Endothelial cell of umbilical vein (primary cell): ENCODE results near the gene EPN3. TPM values are rescaled to one million over a fixed set of nuclear protein-coding genes. Genes with fewer than 3 reads are reported as not detected.
A peak's percentile ranks its signal among the peaks of the same experiment; 100 is the strongest.

Experiments
- BruUV-seq: library from RNA; stranded (reverse); fragments of 400-500 nt; replicated peaks from 2 replicates; lab custom pipeline; 2021; lab: Mats Ljungman, UMichigan
- CTCF ChIA-PET: fragments of 300-600, 350-600 bp; sonication (Branson Sonifier 250); formaldehyde crosslinking; loops from one replicate; lab custom pipeline; 2021; ENCODE audit warnings: antibody characterized with exemption, inconsistent platforms; lab: Charles Lee
- POLR2A ChIA-PET: fragments of 300-600, 350-600 bp; sonication (Branson Sonifier 250); formaldehyde crosslinking; loops from one replicate; lab custom pipeline; 2021; ENCODE audit warnings: antibody characterized with exemption, inconsistent platforms; lab: Charles Lee
- DNase-seq: peaks from one replicate; pipeline ENCODE4 v3.0.0-alpha.2; 2011; ENCODE audit warnings: low read depth, low spot score
- FAIRE-seq: peaks from 2 replicates; lab custom pipeline; 2011; peaks lifted over from hg19 to GRCh38; lab: Jason Lieb, UNC
- H2AFZ ChIP-seq: 2 replicates; pipeline ENCODE4 v1.6.0; 2012; ENCODE audit warnings: low read depth, low read length, control low read depth, inconsistent platforms
- H3K27ac ChIP-seq: 2 replicates; pipeline ENCODE4 v1.5.1; 2011; ENCODE audit warnings: low read depth, mild to moderate bottlenecking, control low read depth, low read length, moderate library complexity; ENCODE audit not compliant: insufficient read depth
- H3K27me3 ChIP-seq, 2 experiments: 2 replicates each; pipeline versions ENCODE4 v1.6.0 to v1.6.1; 2011; ENCODE audit warnings: low read length in 2 of 2, mixed read lengths in 1 of 2; ENCODE audit not compliant: control insufficient read depth in 2 of 2, insufficient read depth in 2 of 2
- H3K36me3 ChIP-seq, 2 experiments: 2 replicates in 1 of 2; 3 replicates in 1 of 2; pipeline ENCODE4 v1.5.1; 2011; ENCODE audit warnings: low read length in 2 of 2, mild to moderate bottlenecking in 1 of 2, moderate library complexity in 1 of 2; ENCODE audit not compliant: control insufficient read depth in 2 of 2, insufficient read depth in 2 of 2; ENCODE audit errors: extremely low read depth in 1 of 2
- H3K4me1 ChIP-seq: 3 replicates; pipeline ENCODE4 v1.5.1; 2011; ENCODE audit warnings: mild to moderate bottlenecking, low read length; ENCODE audit not compliant: control insufficient read depth, insufficient read depth; ENCODE audit errors: extremely low read depth
- H3K4me2 ChIP-seq: 2 replicates; pipeline ENCODE4 v1.6.1; 2011; ENCODE audit warnings: low read length, control low read depth, mixed read lengths; ENCODE audit not compliant: insufficient read depth
- H3K4me3 ChIP-seq, 3 experiments: fragments of 200-600 bp in 1 of 3; sonication (generic), shearing (Covaris generic) in 1 of 3; replicated peaks in 1 of 3; 2 replicates each; pipeline ENCODE4 v1.5.1; 2011 to 2016; ENCODE audit warnings: control low read depth in 3 of 3, low read length in 3 of 3, mild to moderate bottlenecking in 2 of 3, inconsistent platforms in 1 of 3, low read depth in 1 of 3, moderate library complexity in 1 of 3; ENCODE audit not compliant: insufficient read depth in 1 of 3
- H3K79me2 ChIP-seq: 2 replicates; pipeline ENCODE4 v1.6.0; 2012; ENCODE audit warnings: low read length, inconsistent platforms; ENCODE audit not compliant: control insufficient read depth, insufficient read depth
- H3K9ac ChIP-seq: replicated peaks from 2 replicates; pipeline ENCODE3; 2011; ENCODE audit warnings: low read length, control low read depth; ENCODE audit not compliant: insufficient read depth; ENCODE audit errors: extremely low read depth
- H3K9me1 ChIP-seq: replicated peaks from 3 replicates; pipeline ENCODE4 v1.6.0; 2011; ENCODE audit warnings: mild to moderate bottlenecking, low read length; ENCODE audit not compliant: control insufficient read depth, insufficient read depth; ENCODE audit errors: extremely low read depth
- H3K9me3 ChIP-seq: replicated peaks from 2 replicates; pipeline ENCODE4 v1.5.1; 2012; ENCODE audit warnings: low read length, inconsistent platforms; ENCODE audit not compliant: control insufficient read depth, insufficient read depth
- H4K20me1 ChIP-seq: replicated peaks from 2 replicates; pipeline ENCODE3; 2011; ENCODE audit warnings: mild to moderate bottlenecking, low read length; ENCODE audit not compliant: control insufficient read depth, insufficient read depth; ENCODE audit errors: extremely low read depth
- CTCF ChIP-seq, 2 donors: IDR thresholded peaks; 1 replicate in 1 of 2; 2 replicates in 1 of 2; pipeline ENCODE4 v1.5.1; 2011; ENCODE audit warnings: low read length in 2 of 2, mild to moderate bottlenecking in 2 of 2, moderate library complexity in 2 of 2, control low read depth in 1 of 2, inconsistent platforms in 1 of 2, low read depth in 1 of 2; ENCODE audit not compliant: insufficient read depth in 1 of 2; ENCODE audit errors: extremely low read depth in 1 of 2
- FOS ChIP-seq: IDR thresholded peaks from 2 replicates; pipeline ENCODE4 v1.6.1; 2011; ENCODE audit warnings: mild to moderate bottlenecking, low read length, moderate library complexity, borderline replicate concordance; ENCODE audit not compliant: insufficient read depth
- GATA2 ChIP-seq: IDR thresholded peaks from 2 replicates; pipeline ENCODE4 v1.7.0; 2011; ENCODE audit warnings: low read depth, mild to moderate bottlenecking, moderate library complexity, mixed read lengths, low read length; ENCODE audit not compliant: insufficient read length, insufficient read depth
- MAX ChIP-seq: IDR thresholded peaks from 2 replicates; pipeline ENCODE4 v1.6.1; 2011; ENCODE audit not compliant: insufficient read depth, insufficient read length
- POLR2A ChIP-seq: IDR thresholded peaks from 2 replicates; pipeline ENCODE4 v1.6.1; 2012; ENCODE audit warnings: low read depth, mild to moderate bottlenecking, control low read depth, low read length
- POLR2AphosphoS5 ChIP-seq: IDR thresholded peaks from 2 replicates; pipeline ENCODE4 v1.6.1; 2012; ENCODE audit warnings: low read depth, mild to moderate bottlenecking, control low read depth, low read length, moderate library complexity; ENCODE audit not compliant: insufficient read depth
- dilution Hi-C: fragments of 300-500 bp; cut with MboI; formaldehyde crosslinking; loops from one replicate; pipeline ENCODE4 v1.15.0; 2019; ENCODE audit warnings: low sequenced_read_pairs; ENCODE audit not compliant: extremely low pct_ligation_motif_present
- intact Hi-C: fragments of 100-400 bp; cut with micrococcal nuclease; formaldehyde crosslinking; loops from one replicate; pipeline ENCODE4 v1.10.0; 2022
- polyA plus RNA-seq, 4 experiments: library from polyadenylated mRNA; depleted of rRNA in 3 of 4; stranded (reverse) in 3 of 4; unstranded in 1 of 4; fragments of >200 nt; gene quantifications; 2 replicates each; pipeline versions ENCODE4 v1.2.1 to v1.2.3, GENCODE V29; 2011 to 2012; ENCODE audit warnings: missing spikeins in 1 of 4
- total RNA-seq: library from RNA; stranded (reverse); gene quantifications from 2 replicates; pipeline ENCODE4 v1.2.3, GENCODE V29; 2021

The EPN3 gene
- total and polyA plus RNA-seq, 2 donors (not counting 3 experiments of a cell fraction or from before 2014, with no cell fraction given): not detected

DNA sequence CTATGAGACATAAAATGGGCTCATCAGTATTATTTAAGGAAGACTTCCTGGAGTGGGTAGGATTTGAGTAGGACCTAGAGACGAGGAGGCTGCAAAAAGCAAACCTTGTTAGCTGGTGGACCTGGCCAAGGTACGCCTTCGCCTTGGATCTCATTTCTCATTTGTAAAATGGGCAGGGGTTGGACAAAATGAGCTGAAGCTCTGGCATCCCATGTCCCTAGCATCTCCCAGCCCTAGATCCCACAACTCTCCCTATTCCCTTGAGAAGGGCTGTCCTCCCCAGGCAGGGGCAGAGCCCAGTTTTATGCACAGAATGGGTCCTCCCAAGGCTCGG is 14.1 kb downstream of the EPN3 start:
- FAIRE-seq: no peak

DNA sequence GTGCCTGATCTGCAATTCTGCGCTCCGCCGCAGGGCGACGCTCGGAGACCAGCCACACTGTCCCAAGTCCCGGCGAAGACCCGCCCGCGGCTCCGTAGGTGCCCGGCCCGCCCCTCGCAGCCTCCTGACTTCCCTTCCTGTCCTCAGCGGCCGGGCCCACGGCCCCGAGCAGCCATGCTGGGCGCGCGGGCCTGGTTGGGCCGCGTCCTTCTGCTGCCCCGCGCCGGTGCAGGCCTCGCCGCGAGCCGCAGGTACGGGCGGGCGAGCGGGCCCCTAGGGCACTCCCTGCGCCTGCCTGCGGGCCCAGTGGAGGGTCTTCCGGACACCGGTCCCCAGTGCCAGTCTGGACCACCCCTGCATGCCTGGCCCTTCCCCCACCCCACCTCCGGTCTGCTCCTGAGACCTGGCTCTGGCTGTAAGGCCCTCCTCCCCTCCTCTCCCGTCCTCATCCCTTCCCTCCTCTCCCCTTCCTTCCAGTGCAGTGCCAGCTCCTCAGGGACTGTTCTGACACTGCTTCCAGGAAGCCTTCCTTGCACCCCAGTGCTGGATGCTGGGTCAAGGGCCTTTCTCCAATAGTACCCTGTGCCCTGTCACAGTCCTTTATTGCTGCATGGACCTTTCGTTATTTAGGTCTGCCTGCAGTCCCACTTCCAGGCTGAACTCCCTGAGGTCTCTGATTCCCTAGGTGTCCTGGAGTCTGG is 14.7 kb downstream of the EPN3 start, which contains the start of gene SPATA20:
Gene SPATA20, plus strand, starts transcription at position 140 of the 701 bp plus-strand sequence. Its CDS starts 35 bp downstream, at position 175.
- no peaks in the 10 kb centered on the region for H3K79me2 ChIP-seq
- H3K9me3 ChIP-seq: no peaks in the 10 kb centered on the region
- ChIA-PET CTCF (interaction anchor here (7.6 to 8.4 kb wide), 2 partner anchors 80 to 147 kb away, joined by 150 to 398 read pairs; no protein-coding TSS in a partner anchor), POLR2A (no interaction called here)
- intact Hi-C loops: loop anchor here (1.0 to 10.0 kb wide), 8 partner anchors 65 to 608 kb away; partner anchors contain the start of gene NME1
- H4K20me1 ChIP-seq: no peaks in the 10 kb centered on the region
- peak within 1 kb of the TSS; percentile 45 for H3K4me2 ChIP-seq
- DNase-seq (peak; percentile 84), FAIRE-seq (peak; percentile 90)
- no TSS peak for BruUV-seq
- H3K9ac ChIP-seq: peak within 1 kb of the TSS; percentile 45
- H3K4me1 ChIP-seq: peaks cover 12% of the 10 kb centered on the region
- dilution Hi-C loops: no loop called here
- no peaks in the 10 kb centered on the region for H3K27me3 ChIP-seq
- peak; percentile 84 for TF ChIP-seq POLR2AphosphoS5
- peak; percentile 92 for TF ChIP-seq POLR2A
- TF ChIP-seq FOS: no peak
- peak; percentile 95 to 99 for TF ChIP-seq CTCF (IDR thresholded peaks at IDR 0.05; ENCODE audit: extremely low read depth in 1 of 2, insufficient read depth in 1 of 2, low read depth in 1 of 2, low read length in 2 of 2)
- peak within 1 kb of the TSS; percentile 84 for H2AFZ ChIP-seq
- no peaks in the 10 kb centered on the region for H3K9me1 ChIP-seq
- H3K4me3 ChIP-seq: peak within 1 kb of the TSS; percentile 27 to 58 (median 46)
- H3K27ac ChIP-seq: peak within 1 kb of the TSS; percentile 47
- H3K36me3 ChIP-seq: peaks cover 0 to 2% of the 10 kb centered on the region in 2 experiments

More for the DNA sequence above, 14.1 kb downstream of the EPN3 start:
- Histone ChIP-seq H2AFZ (no peak overlapping the region), H3K79me2 (no peaks in the 10 kb centered on the region), H3K36me3 (peaks cover 0 to 2% of the 10 kb centered on the region in 2 experiments), H3K9ac (no peak overlapping the region), H3K4me1 (peaks cover 13% of the 10 kb centered on the region), H3K9me3 (no peaks in the 10 kb centered on the region), H3K4me2 (no peak overlapping the region), H3K9me1 (no peaks in the 10 kb centered on the region), H3K4me3 (no peak overlapping the region), H3K27me3 (no peaks in the 10 kb centered on the region), H4K20me1 (no peaks in the 10 kb centered on the region), H3K27ac (no peak overlapping the region)
- dilution Hi-C loops: no loop called here
- no peak for TF ChIP-seq POLR2A
- no peak for TF ChIP-seq POLR2AphosphoS5
- no peak for TF ChIP-seq GATA2
- no peak for TF ChIP-seq MAX
- POLR2A ChIA-PET: no interaction called here
- intact Hi-C loops: loop anchor here (1.0 to 10.0 kb wide), 8 partner anchors 64 to 608 kb away; partner anchors contain the start of gene NME1
- CTCF ChIA-PET: interaction anchor here (0.7 to 8.4 kb wide), 3 partner anchors 80 to 296 kb away, joined by 4 to 398 read pairs (median 150); no protein-coding TSS in a partner anchor
- DNase-seq: no peak
- BruUV-seq: no TSS peak
